GM18508 (cell line): ENCODE data around the gene KCNQ2.

ENCODE experiments used
- ATAC-seq: cut with Tn5 transposase; IDR thresholded peaks from one replicate; pipeline ENCODE4 v1.9.1; 2021; ENCODE audit warnings: moderate number of reproducible peaks; ENCODE audit not compliant: insufficient read depth, unreplicated experiment

Gene KCNQ2

GRCh38 chr20:63473555-63474449 lies 1.3 kb upstream of the KCNQ2 start:
- no peak for ATAC-seq

DNA sequence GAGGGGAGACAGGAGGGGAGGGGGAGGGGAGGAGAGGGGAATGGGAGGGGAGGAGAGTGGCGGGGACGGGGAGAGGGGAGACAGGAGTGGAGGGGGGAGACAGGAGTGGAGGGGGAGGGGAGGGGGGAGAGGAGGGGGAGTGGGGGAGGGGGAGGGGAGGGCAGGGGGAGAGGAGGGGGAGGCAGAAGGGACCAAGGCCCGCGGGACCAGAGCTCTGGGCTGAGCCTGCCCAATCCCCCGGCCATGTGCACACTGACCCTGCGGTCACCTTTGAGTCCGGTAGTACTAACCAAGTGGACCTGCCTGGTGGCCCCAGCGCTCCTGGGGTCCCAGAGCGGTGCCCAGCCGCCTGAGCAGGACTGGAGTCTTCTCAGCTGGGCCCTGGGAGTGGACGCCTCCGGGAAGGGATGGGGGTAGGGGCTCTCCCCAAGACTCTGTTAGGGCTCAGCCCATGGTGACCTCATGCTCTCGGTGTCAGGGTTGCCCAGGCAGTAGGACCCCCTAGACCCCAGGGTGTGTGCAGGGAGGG lies 471 bp upstream of the KCNQ2 start:
- ATAC-seq: no peak

GRCh38 chr20:63471717-63471980 lies 806 bp downstream of the KCNQ2 start:
- ATAC-seq: no peak

GRCh38 chr20:63471002-63471716 lies 1.3 kb downstream of the KCNQ2 start:
- no peak for ATAC-seq

DNA sequence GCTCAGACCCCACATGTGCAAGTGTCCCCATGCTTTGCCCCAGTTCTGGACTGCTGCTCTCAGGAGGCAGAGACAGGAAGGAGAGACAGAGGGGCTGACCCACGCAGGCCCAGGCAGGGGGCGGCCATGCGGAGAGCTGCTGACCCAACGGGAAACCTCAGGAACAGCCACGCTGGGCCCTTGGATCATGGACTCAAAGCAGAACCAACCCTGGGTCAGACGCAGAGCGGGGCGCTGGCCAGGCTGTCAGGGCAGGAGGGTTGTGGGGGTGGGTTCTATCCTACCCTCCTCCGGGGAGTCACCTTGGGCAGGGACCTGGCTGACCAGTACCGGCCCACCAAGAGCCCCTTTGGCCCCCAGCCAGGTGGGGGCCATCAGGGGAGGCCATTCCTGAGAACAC lies 2.0 kb downstream of the KCNQ2 start:
- no peak for ATAC-seq

GRCh38 chr20:63469713-63470101 lies 2.7 kb downstream of the KCNQ2 start:
- no peak for ATAC-seq

DNA sequence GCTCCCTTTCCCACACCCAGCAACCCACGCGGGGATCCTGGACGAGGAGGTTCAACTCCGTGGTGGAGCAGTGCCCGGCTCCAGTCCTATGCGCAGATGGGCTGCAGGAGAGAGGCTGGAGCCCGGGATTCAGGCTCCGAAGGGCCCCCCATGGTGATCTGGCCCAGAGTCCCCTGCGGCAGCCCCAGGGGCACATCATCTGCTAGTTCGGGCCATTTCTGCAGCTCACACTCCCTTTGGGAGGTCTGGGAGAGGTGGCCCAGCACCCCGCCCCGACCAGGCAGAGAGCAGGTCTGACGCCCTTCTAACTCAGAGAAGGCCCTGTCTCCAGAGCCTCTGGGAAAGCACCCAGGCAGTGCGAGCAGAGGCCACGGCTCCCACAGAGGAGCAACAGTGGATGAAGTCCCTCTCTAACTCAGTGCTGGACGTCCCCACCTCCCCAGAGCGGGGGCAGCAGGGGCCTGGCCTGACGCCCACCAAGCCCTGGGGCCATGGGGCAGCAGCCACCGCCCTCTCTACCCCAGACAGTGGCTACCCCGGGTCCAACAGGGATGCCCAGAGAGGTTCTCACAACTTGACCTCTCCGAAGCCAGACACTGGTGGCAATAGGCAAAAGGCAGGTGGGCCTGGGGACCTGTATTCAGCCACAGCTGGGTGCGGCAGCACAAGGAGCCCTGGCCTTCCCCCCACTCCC lies 3.3 kb downstream of the KCNQ2 start:
- no peak for ATAC-seq

GRCh38 chr20:63468421-63468820 lies 4.0 kb downstream of the KCNQ2 start:
- ATAC-seq: no peak

- no peak for ATAC-seq
Measured at GRCh38 chr20:63467294-63468083, 5.0 kb downstream of the KCNQ2 start.

DNA sequence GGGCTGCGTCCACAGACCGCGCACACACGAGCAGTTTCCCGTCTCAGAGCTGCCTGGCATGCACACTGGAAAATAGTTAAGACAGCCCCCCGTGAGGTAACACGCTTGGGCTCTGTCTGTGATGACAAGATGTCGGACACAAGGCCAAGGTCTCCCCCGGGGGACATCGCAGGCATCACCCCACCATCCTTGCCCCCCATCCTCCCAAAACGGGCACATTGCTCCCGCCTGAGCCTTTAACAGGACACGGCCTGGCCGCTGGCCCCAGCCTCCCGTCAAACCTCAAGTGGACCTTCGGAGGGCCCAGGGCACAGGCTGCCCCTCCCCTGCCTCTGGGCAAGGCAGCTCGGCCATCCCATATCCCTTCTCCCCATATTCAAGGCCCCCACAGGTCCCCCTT lies 5.6 kb downstream of the KCNQ2 start:
- no peak for ATAC-seq

GRCh38 chr20:63466250-63466825 lies 6.1 kb downstream of the KCNQ2 start:
- ATAC-seq: no peak

GRCh38 chr20:63465380-63466249 lies 6.8 kb downstream of the KCNQ2 start:
- no peak for ATAC-seq

GRCh38 chr20:63464289-63464635 lies 8.2 kb downstream of the KCNQ2 start:
- ATAC-seq: no peak

- ATAC-seq: no peak
Measured at GRCh38 chr20:63463400-63464288, 8.8 kb downstream of the KCNQ2 start.

DNA sequence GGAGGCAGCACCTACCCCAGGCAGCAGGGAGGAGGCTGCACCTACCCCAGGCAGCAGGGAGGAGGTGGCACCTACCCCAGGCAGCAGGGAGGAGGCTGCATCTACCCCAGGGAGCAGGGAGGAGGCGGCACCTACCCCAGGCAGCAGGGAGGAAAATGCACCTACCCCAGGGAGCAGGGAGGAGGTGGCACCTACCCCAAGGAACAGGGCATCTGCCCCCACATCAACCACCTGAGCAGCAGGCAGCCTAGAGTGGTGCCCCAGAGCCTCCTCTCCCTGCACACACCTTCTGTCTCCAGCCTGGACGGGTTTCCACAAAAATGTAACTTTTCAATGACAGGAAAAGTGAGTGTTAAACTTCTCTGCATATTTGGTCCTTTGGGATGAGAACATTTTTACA lies 10.2 kb downstream of the KCNQ2 start:
- no peak for ATAC-seq

GRCh38 chr20:63461104-63461763 lies 11.2 kb downstream of the KCNQ2 start:
- no peak for ATAC-seq

DNA sequence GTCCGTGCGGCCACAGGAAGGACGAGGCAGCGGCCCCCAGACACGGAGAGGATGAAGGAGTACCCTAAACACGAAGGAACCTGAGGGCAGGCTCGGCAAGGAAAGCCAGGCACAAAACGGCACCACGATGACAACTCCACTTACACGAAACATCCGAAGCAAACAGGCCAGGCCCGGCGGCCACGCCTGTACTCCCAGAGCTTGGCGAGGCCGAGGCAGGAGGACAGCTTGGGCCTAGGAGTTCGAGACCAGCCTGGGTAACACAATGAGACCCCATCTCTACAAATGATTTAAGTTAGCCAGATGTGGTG lies 13.4 kb downstream of the KCNQ2 start:
- no peak for ATAC-seq
